Measurements from ENCODE around the gene RNF14.

GRCh38 chr5:142025637-142026036 is 56.7 kb downstream of the RNF14 start:
- TF ChIP-seq TAF1 (conservative IDR thresholded peaks at IDR 0.05) (no peak), ATF3 (IDR thresholded peaks at IDR 0.05) (no peak)

Measured in liver (tissue), 1 donor.